Keratinocyte (primary cell): ENCODE results near the gene TRPC4AP.

Source experiments
- CTCF ChIP-seq, 3 experiments: IDR thresholded peaks in 1 of 3; conservative IDR thresholded peaks in 1 of 3; optimal IDR thresholded peaks in 1 of 3; 2 replicates in 2 of 3; 3 replicates in 1 of 3; pipeline versions ENCODE3 to v1.5.1; 2011; ENCODE audit warnings: low read length in 3 of 3, mild to moderate bottlenecking in 3 of 3, moderate library complexity in 2 of 3, control low read depth in 1 of 3, inconsistent platforms in 1 of 3; ENCODE audit not compliant: insufficient read depth in 2 of 3; ENCODE audit errors: extremely low read depth in 1 of 3
- EZH2 ChIP-seq: IDR thresholded peaks from one replicate; pipeline ENCODE4 v1.6.1; 2012; ENCODE audit warnings: inconsistent platforms, mild to moderate bottlenecking, low read length, moderate library complexity

DNA sequence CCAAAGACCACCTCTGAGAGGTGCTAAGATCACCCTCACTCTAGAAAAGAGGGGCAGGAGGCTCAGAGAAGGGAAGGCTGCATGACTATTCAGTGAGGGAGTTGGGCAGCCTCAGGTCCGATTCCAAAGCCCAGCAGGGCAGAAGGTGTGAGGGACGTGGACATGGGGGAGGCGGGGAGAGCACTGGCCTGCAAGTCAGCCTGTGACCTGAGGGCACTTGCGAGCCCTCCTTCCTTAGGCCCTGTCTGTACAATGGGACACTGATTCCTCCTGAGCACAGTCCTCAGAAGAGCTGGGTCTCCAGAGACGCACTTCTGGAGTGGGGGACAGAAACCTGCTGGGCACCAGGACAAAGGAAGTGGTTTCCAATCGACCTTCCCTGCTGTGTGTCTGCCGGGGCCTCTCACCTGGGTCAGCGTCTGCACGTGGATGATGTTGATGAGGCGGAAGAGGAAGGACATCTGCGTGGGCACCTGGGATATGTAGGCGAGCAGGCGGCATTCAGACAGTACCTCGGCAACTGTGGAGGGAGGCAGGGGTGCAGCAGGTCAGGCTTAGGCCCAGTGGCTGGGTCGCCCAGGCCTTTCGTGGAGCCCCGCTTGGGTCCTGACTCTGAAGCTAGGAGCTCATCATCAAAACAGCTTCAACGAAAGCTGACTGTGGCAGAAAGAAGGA is 88.4 kb downstream of the TRPC4AP start:
- TF ChIP-seq CTCF (optimal IDR thresholded peaks at IDR 0.05 in 1 of 3, IDR thresholded peaks at IDR 0.05 in 1 of 3, conservative IDR thresholded peaks at IDR 0.05 in 1 of 3; ENCODE audit: extremely low read depth in 1 of 3, insufficient read depth in 2 of 3, low read length in 3 of 3): no peak
- TF ChIP-seq EZH2: no peak
